Upper lobe of left lung (tissue), 4 donors: ENCODE data around the gene DSEL.

Experiments
- CTCF ChIP-seq, 6 experiments: fragments of 450-650 bp in 4 of 6; fragments of 200-600 bp in 2 of 6; sonication (generic) in 2 of 6; IDR thresholded peaks; one replicate each; pipeline ENCODE4 v1.5.1; 2016 to 2019; ENCODE audit warnings: antibody characterized with exemption in 6 of 6
- EP300 ChIP-seq, 4 donors: sonication (generic); formaldehyde crosslinking; IDR thresholded peaks; one replicate each; pipeline ENCODE4 v1.5.1; 2017; ENCODE audit warnings: antibody characterized with exemption in 4 of 4, control low read depth in 2 of 4
- POLR2A ChIP-seq, 4 donors: fragments of 450-650 bp; IDR thresholded peaks; one replicate each; pipeline ENCODE4 v1.5.1; 2016 to 2017; ENCODE audit warnings: antibody characterized with exemption in 4 of 4, mild to moderate bottlenecking in 2 of 4

GRCh38 chr18:67510831-67511230, 5.7 kb downstream of the DSEL start:
- TF ChIP-seq CTCF (IDR thresholded peaks at IDR 0.05): no peak
- TF ChIP-seq POLR2A (IDR thresholded peaks at IDR 0.05): no peak
- no peak for TF ChIP-seq EP300 (IDR thresholded peaks at IDR 0.05)
